ENCODE measurements around the gene NAT9. TPM values are rescaled to one million over a fixed set of nuclear protein-coding genes. Genes with fewer than 3 reads are reported as not detected.

The NAT9 gene
- total RNA-seq, 1 donor from 2014 or later = 50.1 TPM

DNA sequence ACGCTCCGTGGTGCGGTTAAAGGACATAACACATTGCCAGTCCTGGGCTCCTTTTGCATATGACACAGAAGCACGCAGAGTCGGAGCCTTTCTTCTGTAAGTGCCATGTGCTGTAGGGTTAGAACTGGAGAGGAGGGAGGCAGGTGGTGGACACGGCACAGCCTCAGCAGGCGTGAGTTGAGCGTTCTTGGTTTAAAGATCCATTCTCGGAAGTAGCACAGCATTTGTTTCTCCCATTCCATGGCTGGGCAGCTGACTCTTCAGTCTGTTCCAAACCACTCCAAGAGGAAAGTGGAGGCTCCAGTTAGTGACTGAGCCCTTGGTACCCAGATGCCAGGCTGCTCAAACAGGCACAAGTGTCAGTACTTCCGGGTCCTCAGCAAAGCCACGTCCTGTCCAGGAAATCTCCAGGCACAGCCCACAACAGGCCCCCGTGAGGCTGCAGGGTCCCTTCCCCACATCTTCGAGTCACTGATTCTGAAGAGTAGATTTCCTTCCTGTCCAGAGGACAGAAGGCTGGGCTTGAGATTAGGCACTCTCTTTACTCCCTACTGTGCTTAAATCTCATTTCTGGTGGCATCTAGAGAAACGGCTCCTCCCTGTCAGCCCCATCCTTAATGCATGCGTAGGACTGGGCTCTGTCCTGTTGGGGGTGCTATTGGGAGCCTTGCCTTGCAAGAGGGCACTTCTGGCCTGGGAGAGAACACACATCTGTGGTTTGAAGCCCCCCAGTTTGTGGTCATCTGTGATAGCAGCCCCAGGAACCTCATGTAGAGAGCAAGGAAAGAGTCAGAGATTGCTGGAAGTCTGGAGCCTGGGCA is 39.6 kb upstream of the NAT9 start:
- Mint-ChIP-seq H3K36me3 (ENCODE audit: low read depth, unreplicated experiment) (peaks cover 20% of the 10 kb centered on the region), H3K9me3 (ENCODE audit: unreplicated experiment) (no peaks in the 10 kb centered on the region), H3K4me3 (ENCODE audit: unreplicated experiment) (no peak overlapping the region), H3K27me3 (ENCODE audit: unreplicated experiment) (peaks cover 6% of the 10 kb centered on the region), H3K4me1 (ENCODE audit: unreplicated experiment) (peaks cover 8% of the 10 kb centered on the region), H3K27ac (ENCODE audit: unreplicated experiment) (no peak overlapping the region)
- DNase-seq (ENCODE audit: low spot score) = peak; percentile 54
- TF ChIP-seq, protein P1, sequence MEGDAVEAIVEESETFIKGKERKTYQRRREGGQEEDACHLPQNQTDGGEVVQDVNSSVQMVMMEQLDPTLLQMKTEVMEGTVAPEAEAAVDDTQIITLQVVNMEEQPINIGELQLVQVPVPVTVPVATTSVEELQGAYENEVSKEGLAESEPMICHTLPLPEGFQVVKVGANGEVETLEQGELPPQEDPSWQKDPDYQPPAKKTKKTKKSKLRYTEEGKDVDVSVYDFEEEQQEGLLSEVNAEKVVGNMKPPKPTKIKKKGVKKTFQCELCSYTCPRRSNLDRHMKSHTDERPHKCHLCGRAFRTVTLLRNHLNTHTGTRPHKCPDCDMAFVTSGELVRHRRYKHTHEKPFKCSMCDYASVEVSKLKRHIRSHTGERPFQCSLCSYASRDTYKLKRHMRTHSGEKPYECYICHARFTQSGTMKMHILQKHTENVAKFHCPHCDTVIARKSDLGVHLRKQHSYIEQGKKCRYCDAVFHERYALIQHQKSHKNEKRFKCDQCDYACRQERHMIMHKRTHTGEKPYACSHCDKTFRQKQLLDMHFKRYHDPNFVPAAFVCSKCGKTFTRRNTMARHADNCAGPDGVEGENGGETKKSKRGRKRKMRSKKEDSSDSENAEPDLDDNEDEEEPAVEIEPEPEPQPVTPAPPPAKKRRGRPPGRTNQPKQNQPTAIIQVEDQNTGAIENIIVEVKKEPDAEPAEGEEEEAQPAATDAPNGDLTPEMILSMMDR (IDR thresholded peaks at IDR 0.05; ENCODE audit: unreplicated experiment) = peak; percentile 40

DNA sequence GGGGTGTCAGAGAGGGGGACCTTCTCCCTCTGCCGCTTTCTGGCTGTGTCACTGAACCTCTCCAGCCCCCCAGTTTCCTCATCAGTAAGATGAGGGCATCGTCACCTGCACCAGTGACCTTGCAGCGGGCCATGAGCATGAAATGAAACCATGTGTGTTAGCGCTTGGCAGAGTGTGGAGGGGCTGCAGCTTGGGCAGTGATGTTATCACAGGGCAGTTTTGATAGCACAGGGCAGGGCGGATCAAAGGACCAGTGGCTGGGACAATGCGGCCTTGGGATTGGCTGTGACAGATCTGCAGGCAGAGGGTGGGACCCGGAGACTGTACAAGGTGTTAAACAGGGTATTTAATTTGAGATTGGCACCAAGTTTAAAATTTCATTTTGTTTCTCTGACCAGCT is 38.9 kb upstream of the NAT9 start:
- peaks cover 8% of the 10 kb centered on the region for H3K4me1 Mint-ChIP-seq (ENCODE audit: unreplicated experiment)
- TF ChIP-seq, protein P1 (IDR thresholded peaks at IDR 0.05; ENCODE audit: unreplicated experiment) = no peak
- H3K27ac Mint-ChIP-seq (ENCODE audit: unreplicated experiment) = no peak overlapping the region

DNA sequence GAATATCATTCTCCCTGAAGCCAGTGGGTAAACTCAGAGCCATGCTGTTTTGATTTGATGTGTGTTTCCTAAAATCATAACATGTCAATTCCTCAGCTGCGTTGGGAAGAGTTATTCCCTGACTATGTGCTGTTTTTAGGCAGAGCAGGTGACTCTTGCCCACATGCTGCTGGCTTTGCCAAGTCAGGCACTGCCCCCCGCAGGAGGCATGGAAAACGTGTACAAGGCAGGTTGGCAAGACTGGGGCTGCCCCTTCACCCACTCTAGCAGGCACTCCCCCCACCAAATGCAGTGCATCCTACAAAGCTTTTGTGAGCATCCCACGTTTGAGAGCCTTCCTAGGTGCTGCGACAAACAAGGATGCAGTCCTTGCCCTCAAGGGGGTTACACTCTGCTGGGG is 38.3 kb upstream of the NAT9 start:
- no peak for DNase-seq (ENCODE audit: low spot score)
- no peak overlapping the region for H3K4me3 Mint-ChIP-seq (ENCODE audit: unreplicated experiment)
- peaks cover 8% of the 10 kb centered on the region for H3K4me1 Mint-ChIP-seq (ENCODE audit: unreplicated experiment)
- TF ChIP-seq, protein P1 (IDR thresholded peaks at IDR 0.05; ENCODE audit: unreplicated experiment) = no peak
- H3K9me3 Mint-ChIP-seq (ENCODE audit: unreplicated experiment) = no peaks in the 10 kb centered on the region
- H3K36me3 Mint-ChIP-seq (ENCODE audit: low read depth, unreplicated experiment) = peaks cover 23% of the 10 kb centered on the region
- H3K27me3 Mint-ChIP-seq (ENCODE audit: unreplicated experiment) = peaks cover 2% of the 10 kb centered on the region
- H3K27ac Mint-ChIP-seq (ENCODE audit: unreplicated experiment) = no peak overlapping the region

More for the DNA sequence above, 38.9 kb upstream of the NAT9 start:
- Mint-ChIP-seq H3K9me3 (ENCODE audit: unreplicated experiment) (no peaks in the 10 kb centered on the region), H3K4me3 (ENCODE audit: unreplicated experiment) (no peak overlapping the region), H3K36me3 (ENCODE audit: low read depth, unreplicated experiment) (peaks cover 22% of the 10 kb centered on the region), H3K27me3 (ENCODE audit: unreplicated experiment) (peaks cover 4% of the 10 kb centered on the region)
- DNase-seq (ENCODE audit: low spot score) = no peak

DNA sequence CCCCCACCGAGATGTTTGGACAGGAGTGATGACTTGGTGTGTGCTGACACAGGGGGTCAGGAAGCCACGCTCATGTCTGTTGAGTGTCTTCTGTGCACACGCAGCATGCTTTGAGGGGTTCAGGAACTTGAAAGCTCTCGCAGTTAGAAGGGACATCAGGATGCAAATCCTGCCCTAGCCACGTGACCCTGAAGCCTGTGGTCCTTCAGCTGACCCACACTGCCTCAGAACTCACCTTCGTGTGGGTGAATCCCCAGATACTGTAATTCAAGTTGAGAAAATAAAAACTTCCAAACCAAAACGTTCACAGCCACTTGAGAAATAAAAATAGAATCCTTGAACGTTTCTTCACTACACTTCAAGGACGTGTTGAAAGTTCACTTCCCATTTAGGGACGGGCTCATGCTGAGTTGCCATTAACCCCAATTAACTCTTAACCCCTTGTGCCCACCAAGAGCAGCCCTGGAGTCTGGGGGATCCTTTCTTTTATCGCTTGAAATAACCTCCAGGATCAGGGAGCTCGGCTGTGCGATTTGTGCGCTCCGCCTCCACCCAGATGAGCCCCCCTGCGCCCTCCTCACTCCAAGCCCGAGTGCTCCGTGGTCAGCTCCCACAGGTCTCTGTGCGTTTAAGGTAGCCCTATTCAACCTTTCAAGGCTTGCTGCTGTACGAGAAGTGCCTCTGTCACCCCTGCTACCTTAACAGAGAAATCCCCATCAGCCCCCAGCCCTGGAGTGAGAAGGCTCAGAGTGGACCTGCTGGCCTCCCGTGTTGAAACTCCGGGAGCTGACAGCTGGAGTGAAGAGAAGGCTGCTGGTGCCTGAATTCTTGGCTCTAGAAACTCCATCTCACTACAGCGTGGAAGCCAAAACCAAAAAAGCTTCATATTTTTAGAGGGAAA is 36.2 kb upstream of the NAT9 start:
- Mint-ChIP-seq H3K36me3 (ENCODE audit: low read depth, unreplicated experiment) (peaks cover 17% of the 10 kb centered on the region), H3K9me3 (ENCODE audit: unreplicated experiment) (no peaks in the 10 kb centered on the region), H3K4me3 (ENCODE audit: unreplicated experiment) (no peak overlapping the region), H3K27ac (ENCODE audit: unreplicated experiment) (no peak overlapping the region), H3K27me3 (ENCODE audit: unreplicated experiment) (peaks cover 4% of the 10 kb centered on the region), H3K4me1 (ENCODE audit: unreplicated experiment) (peaks cover 8% of the 10 kb centered on the region)
- DNase-seq (ENCODE audit: low spot score) = no peak
- TF ChIP-seq, protein P1 (IDR thresholded peaks at IDR 0.05; ENCODE audit: unreplicated experiment) = no peak
